ENCODE data around the gene GGT6. TPM values are rescaled to one million over a fixed set of nuclear protein-coding genes. Genes with fewer than 3 reads are reported as not detected.

Gene GGT6
- total RNA-seq, 4 donors from 2014 or later, result 46.0 to 141 (median 68.5) TPM

DNA sequence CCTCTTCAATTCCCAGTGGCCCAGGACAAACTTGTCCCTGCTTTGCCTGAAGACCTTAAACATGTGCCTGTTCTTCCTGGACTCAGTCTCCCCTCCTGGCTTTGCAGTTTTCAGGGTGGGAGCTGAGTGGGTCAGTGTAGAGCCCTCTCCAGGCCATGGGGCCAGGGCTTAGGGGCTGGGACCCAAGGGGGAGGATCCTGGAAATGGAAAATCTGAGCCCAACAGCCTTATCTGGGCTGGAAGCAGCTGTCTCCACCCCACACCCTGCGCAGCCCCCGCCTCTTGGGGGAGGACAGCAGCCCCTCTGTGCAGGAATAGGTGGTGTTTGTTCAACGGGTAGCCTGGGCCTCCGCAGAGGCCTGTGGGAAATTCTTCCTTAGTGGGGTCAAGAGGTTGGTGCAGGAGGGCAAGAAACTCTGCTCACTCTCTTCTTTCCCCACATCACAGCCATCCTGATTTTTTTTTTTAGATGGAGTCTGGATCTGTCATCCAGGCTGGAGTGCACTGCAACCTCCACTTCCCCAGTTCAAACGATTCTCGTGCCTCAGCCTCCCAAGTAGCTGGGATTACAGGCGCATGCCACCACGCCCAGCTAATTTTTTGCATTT lies 17.1 kb upstream of the GGT6 start:
- no peak for DNase-seq
- Histone ChIP-seq H3K27me3 (peaks cover 0 to 21% (median 0%) of the 10 kb centered on the region in 4 donors), H3K27ac (no peak overlapping the region), H3K9me3 (no peaks in the 10 kb centered on the region), H3K36me3 (no peaks in the 10 kb centered on the region), H3K4me3 (no peak overlapping the region), H3K4me1 (peaks cover 0 to 15% (median 0%) of the 10 kb centered on the region in 3 donors)
- intact Hi-C loops (cut with DNase I), result no loop called here
- TF ChIP-seq POLR2A (IDR thresholded peaks at IDR 0.05), result no peak
- TF ChIP-seq, protein P1, sequence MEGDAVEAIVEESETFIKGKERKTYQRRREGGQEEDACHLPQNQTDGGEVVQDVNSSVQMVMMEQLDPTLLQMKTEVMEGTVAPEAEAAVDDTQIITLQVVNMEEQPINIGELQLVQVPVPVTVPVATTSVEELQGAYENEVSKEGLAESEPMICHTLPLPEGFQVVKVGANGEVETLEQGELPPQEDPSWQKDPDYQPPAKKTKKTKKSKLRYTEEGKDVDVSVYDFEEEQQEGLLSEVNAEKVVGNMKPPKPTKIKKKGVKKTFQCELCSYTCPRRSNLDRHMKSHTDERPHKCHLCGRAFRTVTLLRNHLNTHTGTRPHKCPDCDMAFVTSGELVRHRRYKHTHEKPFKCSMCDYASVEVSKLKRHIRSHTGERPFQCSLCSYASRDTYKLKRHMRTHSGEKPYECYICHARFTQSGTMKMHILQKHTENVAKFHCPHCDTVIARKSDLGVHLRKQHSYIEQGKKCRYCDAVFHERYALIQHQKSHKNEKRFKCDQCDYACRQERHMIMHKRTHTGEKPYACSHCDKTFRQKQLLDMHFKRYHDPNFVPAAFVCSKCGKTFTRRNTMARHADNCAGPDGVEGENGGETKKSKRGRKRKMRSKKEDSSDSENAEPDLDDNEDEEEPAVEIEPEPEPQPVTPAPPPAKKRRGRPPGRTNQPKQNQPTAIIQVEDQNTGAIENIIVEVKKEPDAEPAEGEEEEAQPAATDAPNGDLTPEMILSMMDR (IDR thresholded peaks at IDR 0.05), result no peak
- 63 to 91% methylated on average over 5 to 6 of the region's 8 CpGs for WGBS, 2 donors

DNA sequence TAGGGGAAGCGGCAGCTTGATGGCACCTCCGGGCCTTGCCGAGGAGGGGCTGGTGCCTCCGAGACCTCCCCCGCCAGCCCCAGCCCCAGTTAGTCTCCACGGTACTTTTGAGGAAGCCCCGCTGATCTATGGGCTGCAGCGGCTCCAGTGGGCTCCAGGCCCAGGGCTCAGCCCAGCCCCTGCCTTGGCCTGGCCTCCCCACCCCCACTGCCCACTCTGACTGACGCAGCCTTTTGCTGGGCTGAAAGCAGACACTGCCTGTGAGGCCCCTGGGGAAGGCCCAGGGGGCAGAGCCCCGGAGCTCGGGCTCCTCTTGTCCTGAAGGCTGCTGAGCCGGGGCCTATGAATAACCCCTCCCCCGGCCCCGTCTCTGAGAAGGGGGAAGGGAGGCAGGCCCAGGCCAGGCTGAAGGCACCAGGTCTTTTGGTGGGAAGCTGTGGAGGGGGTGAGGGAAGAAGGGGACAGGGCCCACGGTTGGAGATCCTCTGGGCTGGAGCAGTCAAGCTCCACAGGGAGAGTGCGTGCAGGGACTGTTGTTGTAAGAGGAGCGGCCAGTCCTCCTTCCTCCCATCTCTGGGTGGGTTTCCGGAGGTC lies 16.4 kb upstream of the GGT6 start:
- no peaks in the 10 kb centered on the region for H3K36me3 ChIP-seq
- H3K4me1 ChIP-seq, result peaks cover 0 to 15% (median 0%) of the 10 kb centered on the region in 3 donors
- no peak overlapping the region for H3K27ac ChIP-seq
- H3K27me3 ChIP-seq, result peaks cover 0 to 14% (median 0%) of the 10 kb centered on the region in 4 donors
- H3K4me3 ChIP-seq, result no peak overlapping the region
- no peaks in the 10 kb centered on the region for H3K9me3 ChIP-seq
- 86 to 92% methylated on average over 5 to 6 of the region's 18 CpGs for WGBS, 2 donors
- intact Hi-C loops (cut with DNase I), result no loop called here
- DNase-seq, result no peak
- TF ChIP-seq, protein P1 (IDR thresholded peaks at IDR 0.05), result no peak
- TF ChIP-seq POLR2A (IDR thresholded peaks at IDR 0.05), result no peak

DNA sequence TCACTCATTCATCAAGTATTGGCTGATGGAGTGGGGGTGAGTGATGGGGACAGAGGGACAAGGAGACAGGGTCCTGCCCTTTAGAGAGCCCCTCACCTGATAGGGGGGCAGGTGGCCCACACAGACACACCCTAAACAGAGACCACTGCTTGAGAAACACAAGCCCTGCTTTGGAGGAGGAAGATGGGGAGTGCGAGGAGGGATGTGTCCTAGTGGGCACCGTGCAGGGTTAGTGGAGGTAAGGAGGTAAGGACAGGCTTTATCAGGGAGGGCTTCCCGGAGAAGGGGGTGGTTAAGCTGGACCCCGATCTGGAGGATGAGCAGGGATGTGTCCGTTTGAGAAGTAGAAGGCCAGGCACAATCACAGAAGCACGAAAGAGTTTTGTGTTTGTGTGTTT lies 15.8 kb upstream of the GGT6 start:
- 62 to 69% methylated on average over 6 of the region's 6 CpGs for WGBS, 2 donors
- intact Hi-C loops (cut with DNase I), result no loop called here
- TF ChIP-seq, protein P1 (IDR thresholded peaks at IDR 0.05), result no peak
- TF ChIP-seq POLR2A (IDR thresholded peaks at IDR 0.05), result no peak
- Histone ChIP-seq H3K4me1 (peaks cover 0 to 15% (median 0%) of the 10 kb centered on the region in 3 donors), H3K9me3 (no peaks in the 10 kb centered on the region), H3K36me3 (no peaks in the 10 kb centered on the region), H3K27ac (no peak overlapping the region), H3K27me3 (peaks cover 0 to 9% (median 0%) of the 10 kb centered on the region in 4 donors), H3K4me3 (no peak overlapping the region)
- DNase-seq, result no peak

DNA sequence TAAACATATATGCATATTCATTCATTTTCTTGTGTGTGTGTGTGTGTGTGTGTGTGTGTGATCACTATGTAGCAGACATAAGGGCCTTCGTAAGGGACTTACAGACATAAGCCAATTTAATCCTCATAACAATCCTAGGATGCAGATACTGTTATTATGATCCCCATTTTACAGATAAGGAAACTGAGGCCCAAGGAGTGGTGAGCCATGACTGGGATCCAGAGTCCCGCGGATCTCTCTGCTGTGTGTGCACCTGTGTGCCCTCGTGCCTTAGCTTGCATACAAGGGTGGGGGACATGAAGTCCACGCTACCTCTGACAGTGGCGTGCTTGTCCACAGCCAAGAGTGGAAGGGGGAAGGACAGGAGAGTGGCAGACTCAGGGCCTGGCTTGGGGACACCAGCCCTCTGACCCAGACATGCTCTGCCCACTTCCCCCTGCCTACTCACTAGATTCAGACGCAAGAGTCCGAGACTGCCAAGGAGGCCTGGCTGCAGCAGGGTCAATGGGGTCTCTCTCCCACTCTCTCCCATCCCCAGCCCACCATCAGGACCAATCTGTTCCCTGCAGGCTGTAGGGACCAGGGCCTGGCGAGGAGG lies 14.2 kb upstream of the GGT6 start:
- TF ChIP-seq, protein P1 (IDR thresholded peaks at IDR 0.05), result no peak
- TF ChIP-seq POLR2A (IDR thresholded peaks at IDR 0.05), result no peak
- Histone ChIP-seq H3K27ac (no peak overlapping the region), H3K4me1 (peaks cover 0 to 10% (median 0%) of the 10 kb centered on the region in 3 donors), H3K27me3 (no peaks in the 10 kb centered on the region), H3K4me3 (no peak overlapping the region), H3K9me3 (no peaks in the 10 kb centered on the region), H3K36me3 (no peaks in the 10 kb centered on the region)
- no peak for DNase-seq
- intact Hi-C loops (cut with DNase I), result no loop called here
- 90 to 95% methylated on average over 3 to 8 of the region's 9 CpGs for WGBS, 2 donors

DNA sequence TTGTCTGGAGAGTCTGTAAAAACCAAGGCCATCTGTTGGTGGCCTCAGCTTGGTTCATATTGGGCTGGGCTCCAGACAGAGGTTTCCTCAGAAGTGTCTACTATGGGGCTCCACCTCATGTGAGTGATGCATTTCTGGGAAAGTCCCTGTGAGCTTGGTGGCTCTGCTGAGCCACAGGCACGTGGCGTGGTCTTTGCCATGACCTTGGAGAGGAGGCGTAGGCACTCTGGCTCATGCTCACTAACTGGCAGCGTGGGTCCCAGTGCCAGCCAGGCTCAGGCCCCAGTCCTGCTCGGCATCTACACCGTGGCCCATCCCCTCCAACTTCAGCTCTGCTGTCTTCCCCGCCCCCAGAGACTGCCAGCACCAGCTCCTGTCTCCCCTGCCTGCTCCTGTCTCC lies 13.3 kb upstream of the GGT6 start:
- WGBS, 2 donors, result 33 to 50% methylated on average over 4 to 7 of the region's 7 CpGs
- intact Hi-C loops (cut with DNase I), result no loop called here
- Histone ChIP-seq H3K27ac (no peak overlapping the region), H3K4me3 (no peak overlapping the region), H3K4me1 (peaks cover 0 to 5% (median 0%) of the 10 kb centered on the region in 3 donors), H3K27me3 (no peaks in the 10 kb centered on the region), H3K9me3 (no peaks in the 10 kb centered on the region), H3K36me3 (no peaks in the 10 kb centered on the region)
- DNase-seq, result no peak
- no peak for TF ChIP-seq POLR2A (IDR thresholded peaks at IDR 0.05)
- TF ChIP-seq, protein P1 (IDR thresholded peaks at IDR 0.05), result no peak
